ENCODE measurements around the gene RNF20. TPM values are rescaled to one million over a fixed set of nuclear protein-coding genes. Genes with fewer than 3 reads are reported as not detected.

Gene RNF20
- total and polyA plus RNA-seq, 2 of the 13 experiments (the other 11 are each of a cell fraction or from before 2014, with no cell fraction given): 12.7 to 37.6 TPM

DNA sequence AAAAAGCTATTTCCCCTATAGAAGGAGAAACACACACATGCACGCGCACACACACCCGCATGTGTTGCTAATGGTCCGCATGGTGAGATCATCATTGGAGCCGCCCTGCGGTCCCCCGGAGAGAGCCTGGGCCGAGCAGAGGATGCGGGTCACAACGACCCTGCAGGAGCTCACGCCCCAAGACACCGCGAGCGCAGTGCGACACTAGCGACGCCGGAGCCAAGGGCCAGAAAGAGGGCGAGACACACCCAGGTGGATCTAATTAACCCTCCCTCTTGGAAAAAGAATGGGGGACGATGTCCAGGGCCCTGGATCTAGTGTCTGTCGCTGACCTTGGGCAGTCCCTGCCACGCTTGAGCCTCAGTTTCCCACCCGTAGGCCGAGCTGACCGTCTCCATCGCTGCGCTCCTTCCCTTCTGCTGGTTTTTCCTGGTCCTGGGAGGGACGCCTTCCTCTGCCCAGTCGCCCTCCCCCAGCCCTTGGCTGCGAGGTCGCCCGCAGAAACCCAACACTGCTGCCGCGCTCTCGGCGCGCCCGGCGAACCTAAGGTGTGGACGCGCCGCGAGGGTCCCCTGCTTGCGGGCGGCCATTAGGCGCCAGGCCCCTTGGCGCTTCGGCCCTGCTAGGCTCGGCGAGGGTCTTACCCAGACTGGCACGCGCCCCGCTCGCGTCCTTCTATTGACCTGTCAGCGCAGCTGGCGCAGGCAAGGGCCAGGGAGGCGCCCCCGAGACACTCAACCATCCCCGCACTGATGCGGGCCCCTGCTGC, 47.5 kb upstream of the RNF20 start:
- in situ Hi-C loops (cut with HindIII; ENCODE audit: extremely low pct_ligation_motif_present, low pct_unique_long_range_greater_than_20kb): no loop called here
- TF ChIP-seq ZSCAN12 (CRISPR knock-in tag; IDR thresholded peaks at IDR 0.05) (no peak), KLF11 (CRISPR knock-in tag; IDR thresholded peaks at IDR 0.05) (no peak), ZNF737 (CRISPR knock-in tag; IDR thresholded peaks at IDR 0.05; ENCODE audit: borderline replicate concordance) (no peak)
- TF ChIP-seq, protein P1, sequence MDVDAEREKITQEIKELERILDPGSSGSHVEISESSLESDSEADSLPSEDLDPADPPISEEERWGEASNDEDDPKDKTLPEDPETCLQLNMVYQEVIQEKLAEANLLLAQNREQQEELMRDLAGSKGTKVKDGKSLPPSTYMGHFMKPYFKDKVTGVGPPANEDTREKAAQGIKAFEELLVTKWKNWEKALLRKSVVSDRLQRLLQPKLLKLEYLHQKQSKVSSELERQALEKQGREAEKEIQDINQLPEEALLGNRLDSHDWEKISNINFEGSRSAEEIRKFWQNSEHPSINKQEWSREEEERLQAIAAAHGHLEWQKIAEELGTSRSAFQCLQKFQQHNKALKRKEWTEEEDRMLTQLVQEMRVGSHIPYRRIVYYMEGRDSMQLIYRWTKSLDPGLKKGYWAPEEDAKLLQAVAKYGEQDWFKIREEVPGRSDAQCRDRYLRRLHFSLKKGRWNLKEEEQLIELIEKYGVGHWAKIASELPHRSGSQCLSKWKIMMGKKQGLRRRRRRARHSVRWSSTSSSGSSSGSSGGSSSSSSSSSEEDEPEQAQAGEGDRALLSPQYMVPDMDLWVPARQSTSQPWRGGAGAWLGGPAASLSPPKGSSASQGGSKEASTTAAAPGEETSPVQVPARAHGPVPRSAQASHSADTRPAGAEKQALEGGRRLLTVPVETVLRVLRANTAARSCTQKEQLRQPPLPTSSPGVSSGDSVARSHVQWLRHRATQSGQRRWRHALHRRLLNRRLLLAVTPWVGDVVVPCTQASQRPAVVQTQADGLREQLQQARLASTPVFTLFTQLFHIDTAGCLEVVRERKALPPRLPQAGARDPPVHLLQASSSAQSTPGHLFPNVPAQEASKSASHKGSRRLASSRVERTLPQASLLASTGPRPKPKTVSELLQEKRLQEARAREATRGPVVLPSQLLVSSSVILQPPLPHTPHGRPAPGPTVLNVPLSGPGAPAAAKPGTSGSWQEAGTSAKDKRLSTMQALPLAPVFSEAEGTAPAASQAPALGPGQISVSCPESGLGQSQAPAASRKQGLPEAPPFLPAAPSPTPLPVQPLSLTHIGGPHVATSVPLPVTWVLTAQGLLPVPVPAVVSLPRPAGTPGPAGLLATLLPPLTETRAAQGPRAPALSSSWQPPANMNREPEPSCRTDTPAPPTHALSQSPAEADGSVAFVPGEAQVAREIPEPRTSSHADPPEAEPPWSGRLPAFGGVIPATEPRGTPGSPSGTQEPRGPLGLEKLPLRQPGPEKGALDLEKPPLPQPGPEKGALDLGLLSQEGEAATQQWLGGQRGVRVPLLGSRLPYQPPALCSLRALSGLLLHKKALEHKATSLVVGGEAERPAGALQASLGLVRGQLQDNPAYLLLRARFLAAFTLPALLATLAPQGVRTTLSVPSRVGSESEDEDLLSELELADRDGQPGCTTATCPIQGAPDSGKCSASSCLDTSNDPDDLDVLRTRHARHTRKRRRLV (CRISPR knock-in tag; IDR thresholded peaks at IDR 0.05): no peak
- Histone ChIP-seq H3K4me3 (replicated peaks in 1 of 3; ENCODE audit: insufficient read depth in 1 of 3, low read depth in 2 of 3, low read length in 3 of 3) (no peak overlapping the region), H3K36me3 (replicated peaks in 1 of 2; ENCODE audit: control insufficient read depth in 1 of 2, insufficient read depth in 2 of 2, low read length in 2 of 2) (no peaks in the 10 kb centered on the region), H3K4me1 (ENCODE audit: insufficient read depth, low read length) (no peaks in the 10 kb centered on the region), H3K27me3 (ENCODE audit: control insufficient read depth in 1 of 2, insufficient read depth in 2 of 2, low read length in 2 of 2) (0 out of 5 replicates have a peak, but pooled peaks cover 0 to 5% of the 10 kb centered on the region in 2 experiments), H3K79me2 (ENCODE audit: insufficient read depth, low read length) (no peaks in the 10 kb centered on the region), H4K20me1 (ENCODE audit: insufficient read depth, low read length) (no peaks in the 10 kb centered on the region), H3K4me2 (ENCODE audit: low read depth, low read length) (no peak overlapping the region), H3K27ac (ENCODE audit: extremely low read length, insufficient read depth, low read length) (no peak overlapping the region), H2AFZ (ENCODE audit: low read length) (no peak overlapping the region), H3K9ac (ENCODE audit: insufficient read depth, low read depth, low read length) (no peak overlapping the region), H3K9me3 (ENCODE audit: low read length) (no peaks in the 10 kb centered on the region)
- DNase-seq (ENCODE audit: low spot score) (no peak), FAIRE-seq (no peak), ATAC-seq (no peak)
- BruUV-seq (replicated peaks): no TSS peak
- ChIA-PET CTCF (ENCODE audit: low intra/inter-chr PET ratio, low total read pairs) (no interaction called here), POLR2A (no interaction called here)
- intact Hi-C loops (cut with micrococcal nuclease; ENCODE audit: unreplicated experiment): no loop called here
- WGBS (ENCODE audit: low lambda C conversion rate): 91% methylated on average over 41 of the region's 61 CpGs

Data from HepG2 (cell line).